KMS-11 (cell line): Measurements from ENCODE around the gene PALLD.

ENCODE experiments used
- H2AFZ ChIP-seq: fragments of 200-600 bp; sonication (generic); 2 replicates; pipeline ENCODE4 v1.6.1; 2016; ENCODE audit warnings: antibody characterized with exemption, mixed run types, low read depth
- H3K27ac ChIP-seq: fragments of 200-600 bp; sonication (generic); 2 replicates; pipeline ENCODE4 v1.6.1; 2016; ENCODE audit warnings: mild to moderate bottlenecking, mixed run types
- H3K27me3 ChIP-seq: fragments of 200-600 bp; sonication (generic); 2 replicates; pipeline ENCODE4 v1.6.1; 2017; ENCODE audit warnings: mild to moderate bottlenecking, low read depth, mixed run types, moderate library complexity; ENCODE audit not compliant: insufficient read depth
- H3K36me3 ChIP-seq: fragments of 200-600 bp; sonication (generic); 2 replicates; pipeline ENCODE4 v1.6.1; 2017; ENCODE audit warnings: mild to moderate bottlenecking, mixed run types; ENCODE audit not compliant: insufficient read depth
- H3K4me1 ChIP-seq: fragments of 200-600 bp; sonication (generic); 2 replicates; pipeline ENCODE4 v1.6.1; 2016; ENCODE audit warnings: mild to moderate bottlenecking, low read depth, mixed run types; ENCODE audit not compliant: poor library complexity, severe bottlenecking
- H3K4me2 ChIP-seq: fragments of 200-600 bp; sonication (generic); 2 replicates; pipeline ENCODE4 v1.7.0; 2016; ENCODE audit warnings: mild to moderate bottlenecking, mixed run types
- H3K4me3 ChIP-seq: fragments of 200-600 bp; sonication (generic); IDR thresholded peaks from 2 replicates; pipeline ENCODE4 v1.6.1; 2017; ENCODE audit warnings: low read depth, low read length, mixed read lengths; ENCODE audit not compliant: insufficient read depth
- H3K79me2 ChIP-seq: fragments of 200-600 bp; sonication (generic); 2 replicates; pipeline ENCODE4 v1.6.1; 2016; ENCODE audit warnings: low read depth, mixed run types; ENCODE audit not compliant: insufficient read depth
- H3K9ac ChIP-seq: fragments of 200-600 bp; sonication (generic); 2 replicates; pipeline ENCODE4 v1.6.1; 2016; ENCODE audit warnings: mild to moderate bottlenecking, mixed run types
- H4K20me1 ChIP-seq: fragments of 200-600 bp; sonication (generic); 2 replicates; pipeline ENCODE4 v1.6.1; 2016; ENCODE audit warnings: mild to moderate bottlenecking, mixed run types; ENCODE audit not compliant: insufficient read depth
- TF ChIP-seq, protein P1 (sequence below): fragments of 200-600 bp; sonication (generic); conservative IDR thresholded peaks from 2 replicates; pipeline ENCODE4 v1.6.1; 2017; ENCODE audit warnings: low read depth, mild to moderate bottlenecking, antibody characterized with exemption, low read length, moderate library complexity, mixed read lengths

The PALLD gene

DNA sequence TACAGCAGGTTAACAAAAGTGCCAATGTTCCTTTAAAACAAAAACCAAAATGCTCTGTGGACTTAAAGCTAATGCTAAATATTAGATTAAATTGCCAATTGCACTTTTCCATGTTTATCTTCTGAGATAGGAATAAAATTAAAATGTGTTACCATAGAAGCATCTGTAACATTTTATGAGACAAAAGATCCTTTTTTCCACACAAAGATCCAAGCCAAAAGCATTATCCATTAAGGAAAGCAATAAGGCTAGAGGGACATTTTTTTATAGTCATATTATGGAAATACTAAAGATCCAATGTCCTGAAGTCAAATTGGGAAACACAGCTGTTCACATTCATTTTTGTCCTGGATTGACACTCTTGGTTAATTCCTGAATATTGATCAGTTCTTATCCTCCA, 73.6 kb downstream of the PALLD start:
- no peaks in the 10 kb centered on the region for H4K20me1 ChIP-seq
- H2AFZ ChIP-seq = no peak overlapping the region
- no peaks in the 10 kb centered on the region for H3K36me3 ChIP-seq
- H3K79me2 ChIP-seq = no peaks in the 10 kb centered on the region
- TF ChIP-seq, protein P1, sequence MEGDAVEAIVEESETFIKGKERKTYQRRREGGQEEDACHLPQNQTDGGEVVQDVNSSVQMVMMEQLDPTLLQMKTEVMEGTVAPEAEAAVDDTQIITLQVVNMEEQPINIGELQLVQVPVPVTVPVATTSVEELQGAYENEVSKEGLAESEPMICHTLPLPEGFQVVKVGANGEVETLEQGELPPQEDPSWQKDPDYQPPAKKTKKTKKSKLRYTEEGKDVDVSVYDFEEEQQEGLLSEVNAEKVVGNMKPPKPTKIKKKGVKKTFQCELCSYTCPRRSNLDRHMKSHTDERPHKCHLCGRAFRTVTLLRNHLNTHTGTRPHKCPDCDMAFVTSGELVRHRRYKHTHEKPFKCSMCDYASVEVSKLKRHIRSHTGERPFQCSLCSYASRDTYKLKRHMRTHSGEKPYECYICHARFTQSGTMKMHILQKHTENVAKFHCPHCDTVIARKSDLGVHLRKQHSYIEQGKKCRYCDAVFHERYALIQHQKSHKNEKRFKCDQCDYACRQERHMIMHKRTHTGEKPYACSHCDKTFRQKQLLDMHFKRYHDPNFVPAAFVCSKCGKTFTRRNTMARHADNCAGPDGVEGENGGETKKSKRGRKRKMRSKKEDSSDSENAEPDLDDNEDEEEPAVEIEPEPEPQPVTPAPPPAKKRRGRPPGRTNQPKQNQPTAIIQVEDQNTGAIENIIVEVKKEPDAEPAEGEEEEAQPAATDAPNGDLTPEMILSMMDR = no peak
- no peak overlapping the region for H3K4me3 ChIP-seq
- no peak overlapping the region for H3K4me2 ChIP-seq
- H3K27me3 ChIP-seq = no peaks in the 10 kb centered on the region
- H3K9ac ChIP-seq = no peak overlapping the region
- H3K4me1 ChIP-seq = peaks cover 6% of the 10 kb centered on the region
- H3K27ac ChIP-seq = no peak overlapping the region

DNA sequence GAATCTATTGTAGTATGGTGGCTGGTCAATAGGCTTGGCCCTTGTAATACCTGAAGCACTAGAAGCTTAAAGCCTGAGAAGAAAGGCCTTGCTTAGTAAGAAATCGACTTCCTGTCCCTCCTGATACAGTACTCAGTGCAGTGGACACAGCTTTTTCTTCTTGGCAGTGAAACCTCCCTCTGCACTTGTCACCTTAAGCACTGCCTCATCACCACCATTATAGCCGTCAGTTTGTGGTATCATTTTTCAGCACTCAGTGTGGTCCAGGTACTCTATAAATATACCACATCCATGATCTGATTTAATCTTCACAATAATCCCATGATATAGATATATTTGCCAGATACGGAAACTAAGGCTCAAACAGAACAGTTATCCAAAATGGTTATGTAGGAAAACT, 75.2 kb downstream of the PALLD start:
- TF ChIP-seq, protein P1 = no peak
- Histone ChIP-seq H4K20me1 (no peaks in the 10 kb centered on the region), H3K36me3 (no peaks in the 10 kb centered on the region), H3K79me2 (no peaks in the 10 kb centered on the region), H3K4me3 (no peak overlapping the region), H3K9ac (no peak overlapping the region), H3K27me3 (no peaks in the 10 kb centered on the region), H3K4me1 (peaks cover 14% of the 10 kb centered on the region), H3K27ac (no peak overlapping the region), H2AFZ (no peak overlapping the region), H3K4me2 (no peak overlapping the region)

DNA sequence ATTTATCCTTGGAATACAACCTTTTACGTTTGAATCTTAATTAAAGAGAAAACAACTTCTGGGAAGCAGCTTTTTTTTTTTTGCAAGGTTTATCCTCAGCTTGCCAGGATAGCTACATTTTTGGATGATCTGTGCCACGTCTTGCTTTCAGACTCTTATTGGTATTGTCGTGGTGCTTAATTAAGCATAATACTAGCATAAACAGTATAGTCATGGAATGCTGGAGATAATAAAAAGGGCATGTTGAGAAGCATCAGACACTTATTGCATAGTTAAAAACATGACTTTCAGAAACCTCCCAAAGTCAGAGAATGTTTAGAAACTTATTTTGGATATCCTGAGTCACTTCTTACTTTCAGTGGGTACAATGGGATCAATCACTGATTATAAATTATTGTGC, 77.0 kb downstream of the PALLD start:
- H4K20me1 ChIP-seq = no peaks in the 10 kb centered on the region
- no peak overlapping the region for H3K4me2 ChIP-seq
- peaks cover 14% of the 10 kb centered on the region for H3K4me1 ChIP-seq
- no peaks in the 10 kb centered on the region for H3K79me2 ChIP-seq
- no peak overlapping the region for H2AFZ ChIP-seq
- no peaks in the 10 kb centered on the region for H3K27me3 ChIP-seq
- H3K9ac ChIP-seq = no peak overlapping the region
- no peak overlapping the region for H3K27ac ChIP-seq
- no peak overlapping the region for H3K4me3 ChIP-seq
- no peaks in the 10 kb centered on the region for H3K36me3 ChIP-seq
- TF ChIP-seq, protein P1 = no peak

DNA sequence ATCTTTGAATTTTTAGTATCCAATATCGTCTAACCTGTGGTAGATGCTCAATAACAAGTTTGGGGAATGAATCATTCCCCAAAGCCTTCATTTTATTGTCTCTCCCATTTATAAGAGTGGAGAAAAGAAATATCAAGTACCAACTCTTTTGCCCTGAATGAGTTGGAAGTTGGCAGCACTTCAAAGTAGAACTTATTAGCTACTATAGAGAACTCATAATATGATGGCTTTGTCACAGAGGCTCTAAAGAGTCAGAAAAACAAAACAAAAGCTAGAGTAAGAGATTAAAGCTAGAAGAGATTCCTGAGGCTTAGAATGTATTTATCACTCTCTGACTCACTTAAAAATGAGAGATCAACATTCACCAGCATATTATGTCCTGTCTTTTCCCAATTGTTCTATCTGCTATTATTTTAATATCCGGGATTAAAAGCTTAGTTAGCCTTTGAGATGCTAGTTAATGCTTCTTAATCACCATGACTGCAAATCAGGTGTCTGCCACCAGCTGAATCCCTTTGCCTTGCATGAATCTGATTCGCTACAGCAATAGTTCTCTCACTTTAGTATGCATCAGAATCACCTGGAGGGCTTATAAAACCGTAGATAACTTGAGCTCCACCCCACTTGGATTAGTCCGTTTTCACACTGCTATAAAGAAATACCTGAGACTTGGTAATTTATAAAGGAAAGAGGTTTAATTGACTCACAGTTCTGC, 77.9 kb downstream of the PALLD start:
- Histone ChIP-seq H2AFZ (no peak overlapping the region), H4K20me1 (no peaks in the 10 kb centered on the region), H3K9ac (no peak overlapping the region), H3K36me3 (no peaks in the 10 kb centered on the region), H3K27me3 (no peaks in the 10 kb centered on the region), H3K4me3 (no peak overlapping the region), H3K27ac (no peak overlapping the region), H3K79me2 (no peaks in the 10 kb centered on the region), H3K4me2 (no peak overlapping the region), H3K4me1 (peaks cover 14% of the 10 kb centered on the region)
- TF ChIP-seq, protein P1 = no peak
